ENCODE measurements around the gene MRPL40.

DNA sequence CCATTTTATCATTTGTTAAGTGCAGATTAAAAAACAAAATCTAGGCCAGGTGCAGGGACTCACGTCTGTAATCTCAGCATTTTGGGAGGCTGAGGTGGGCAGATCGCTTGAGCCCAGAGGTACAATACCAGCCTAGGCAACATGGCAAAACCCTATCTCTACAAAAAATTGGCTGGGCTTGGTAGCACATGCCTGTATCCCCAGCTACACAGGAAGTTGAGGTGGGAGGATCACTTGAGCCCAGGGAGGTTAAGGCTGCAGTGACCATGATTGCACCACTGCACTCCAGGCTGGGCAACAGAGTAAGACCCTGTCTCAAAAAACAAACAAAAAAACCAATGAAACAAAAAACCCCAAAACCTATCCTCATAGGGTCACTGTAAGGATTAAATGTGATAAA, 33.7 kb upstream of the MRPL40 start:
- TF ChIP-seq ZBTB26 (tag by site-specific recombination; optimal IDR thresholded peaks at IDR 0.05) (no peak), CTCF (tag by site-specific recombination; IDR thresholded peaks at IDR 0.05) (no peak), ZBTB17 (tag by site-specific recombination; IDR thresholded peaks at IDR 0.05) (no peak), KLF10 (tag by site-specific recombination; IDR thresholded peaks at IDR 0.05) (no peak), ZNF449 (tag by site-specific recombination; IDR thresholded peaks at IDR 0.05) (no peak), SALL2 (tag by site-specific recombination; IDR thresholded peaks at IDR 0.05; ENCODE audit: borderline replicate concordance) (no peak), ZFHX2 (tag by site-specific recombination; conservative IDR thresholded peaks at IDR 0.05) (no peak), PRDM10 (tag by site-specific recombination; IDR thresholded peaks at IDR 0.05) (no peak), SP7 (tag by site-specific recombination; IDR thresholded peaks at IDR 0.05) (no peak), KLF16 (tag by site-specific recombination; IDR thresholded peaks at IDR 0.05) (no peak), PBX3 (CRISPR knock-in tag; IDR thresholded peaks at IDR 0.05) (no peak)
